ENCODE measurements around the gene ZC4H2. TPM values are rescaled to one million over a fixed set of nuclear protein-coding genes. Genes with fewer than 3 reads are reported as not detected.
"Not testable (repeated sequence)": the region's sequence is repeated elsewhere in the genome, so short reads cannot be mapped to it uniquely, and the experiment has no call there.

Gene ZC4H2
- total RNA-seq, 1 donor from 2014 or later: 39.9 TPM

GRCh38 chrX:64925480-64925879, 50.8 kb downstream of the ZC4H2 start:
- Histone ChIP-seq H3K4me3 (no peak overlapping the region), H3K4me1 (no peaks in the 10 kb centered on the region), H3K36me3 (peaks cover 0 to 8% of the 10 kb centered on the region in 2 donors), H3K27ac (no peak overlapping the region), H3K9me3 (peaks cover 0 to 46% of the 10 kb centered on the region in 2 donors), H3K27me3 (no peaks in the 10 kb centered on the region)
- no peak for DNase-seq (ENCODE audit: low spot score in 2 of 2)
- TF ChIP-seq CTCF (IDR thresholded peaks at IDR 0.05): no peak
- intact Hi-C loops (cut with DNase I): no loop called here

GRCh38 chrX:64908121-64908520, 68.1 kb downstream of the ZC4H2 start:
- no peak overlapping the region for H3K27ac ChIP-seq
- H3K27me3 ChIP-seq: no peaks in the 10 kb centered on the region
- intact Hi-C loops (cut with DNase I): no loop called here
- TF ChIP-seq CTCF (IDR thresholded peaks at IDR 0.05): no peak
- H3K9me3 ChIP-seq: peaks cover 0 to 11% of the 10 kb centered on the region in 2 donors
- no peaks in the 10 kb centered on the region for H3K36me3 ChIP-seq
- no peak for DNase-seq (ENCODE audit: low spot score in 2 of 2)
- no peaks in the 10 kb centered on the region for H3K4me1 ChIP-seq
- H3K4me3 ChIP-seq: no peak overlapping the region

- Histone ChIP-seq H3K4me1 (no peaks in the 10 kb centered on the region), H3K27me3 (no peaks in the 10 kb centered on the region), H3K27ac (no peak overlapping the region), H3K4me3 (no peak overlapping the region), H3K36me3 (no peaks in the 10 kb centered on the region), H3K9me3 (no peaks in the 10 kb centered on the region)
- intact Hi-C loops (cut with DNase I): no loop called here
- no peak for DNase-seq (ENCODE audit: low spot score in 2 of 2)
- TF ChIP-seq CTCF (IDR thresholded peaks at IDR 0.05): no peak
These were observed 81.7 kb downstream of the ZC4H2 start for GRCh38 chrX:64894454-64895038.

GRCh38 chrX:64885850-64886249, 90.4 kb downstream of the ZC4H2 start:
- Histone ChIP-seq H3K27me3 (no peaks in the 10 kb centered on the region), H3K4me3 (no peak overlapping the region), H3K36me3 (no peaks in the 10 kb centered on the region), H3K9me3 (peaks cover 0 to 9% of the 10 kb centered on the region in 2 donors), H3K27ac (no peak overlapping the region), H3K4me1 (no peaks in the 10 kb centered on the region)
- peak in 2 of 3 experiments; percentile 28 to 38 for TF ChIP-seq CTCF (IDR thresholded peaks at IDR 0.05)
- intact Hi-C loops (cut with DNase I): no loop called here
- no peak for DNase-seq (ENCODE audit: low spot score in 2 of 2)

GRCh38 chrX:64878709-64879108, 97.5 kb downstream of the ZC4H2 start:
- H3K27me3 ChIP-seq; DNase-seq (ENCODE audit: low spot score in 2 of 2); H3K4me3 ChIP-seq; H3K27ac ChIP-seq; H3K36me3 ChIP-seq; intact Hi-C loops (cut with DNase I); H3K4me1 ChIP-seq: not testable (repeated sequence)
- H3K9me3 ChIP-seq: peaks cover 0 to 31% of the 10 kb centered on the region in 2 donors

- Histone ChIP-seq H3K36me3 (no peaks in the 10 kb centered on the region), H3K27ac (no peak overlapping the region), H3K4me3 (no peak overlapping the region), H3K27me3 (no peaks in the 10 kb centered on the region), H3K9me3 (peaks cover 0 to 26% of the 10 kb centered on the region in 2 donors), H3K4me1 (no peaks in the 10 kb centered on the region)
- no peak for DNase-seq (ENCODE audit: low spot score in 2 of 2)
- TF ChIP-seq CTCF (IDR thresholded peaks at IDR 0.05): no peak
- intact Hi-C loops (cut with DNase I): no loop called here
These were observed 109.0 kb downstream of the ZC4H2 start for GRCh38 chrX:64867217-64867616.

Other genes with a start within 250 kb of the ZC4H2 start
- 0.64 TPM for gene ZC3H12B, start 58.4 kb upstream of the ZC4H2 start, total RNA-seq